HCT116 (cell line): ENCODE measurements around the gene WFDC6. TPM values are rescaled to one million over a fixed set of nuclear protein-coding genes. Genes with fewer than 3 reads are reported as not detected.

Source experiments
- ATAC-seq: fragments of 200-7000 bp; cut with Tn5 transposase; 2 replicates; pipeline ENCODE4 v1.9.1; 2020; ENCODE audit warnings: mild to moderate bottlenecking, moderate library complexity
- BruUV-seq: library from RNA; stranded (reverse); fragments of 400-500 nt; replicated peaks from 2 replicates; lab custom pipeline; 2021; lab: Mats Ljungman, UMichigan
- CTCF ChIA-PET: fragments of 300-600 bp; sonication (Branson Sonifier 250); formaldehyde crosslinking; loops from one replicate; lab custom pipeline; 2021; ENCODE audit warnings: antibody characterized with exemption; lab: Charles Lee
- POLR2A ChIA-PET: fragments of 300-600, 350-600 bp; sonication (Branson Sonifier 250); formaldehyde crosslinking; loops from one replicate; lab custom pipeline; 2021; ENCODE audit warnings: antibody characterized with exemption; lab: Charles Lee
- RAD21 ChIA-PET, 2 experiments: fragments of 300-600 bp; sonication (Branson Sonifier 250); formaldehyde crosslinking; loops; one replicate each; lab custom pipeline; 2023; ENCODE audit warnings: low total read pairs in 2 of 2; ENCODE audit not compliant: uncharacterized antibody in 2 of 2, unreplicated experiment in 2 of 2, low non-redundant PET in 1 of 2; lab: Charles Lee
- DNase-seq: peaks from one replicate; pipeline ENCODE4 v3.0.0-alpha.2; 2010; ENCODE audit warnings: low read depth, low spot score
- H2AFZ ChIP-seq: fragments of 200-600 bp; shearing (Covaris generic), sonication (generic); 2 replicates; pipeline ENCODE4 v1.6.1; 2017; ENCODE audit warnings: low read depth, mixed run types, mixed read lengths, antibody characterized with exemption, low read length; ENCODE audit not compliant: poor library complexity, severe bottlenecking
- H3K27ac ChIP-seq: 2 replicates; pipeline ENCODE4 v1.5.1; 2012; ENCODE audit warnings: low read depth, low read length
- H3K27me3 ChIP-seq: fragments of 200-600 bp; sonication (generic); 2 replicates; pipeline ENCODE4 v1.6.1; 2016; ENCODE audit warnings: mixed run types, low read length, mixed read lengths; ENCODE audit not compliant: insufficient read depth
- H3K36me3 ChIP-seq, 2 experiments: fragments of 200-500 bp in 1 of 2; fragments of 200-600 bp in 1 of 2; sonication (Bioruptor generic) in 1 of 2; sonication (generic) in 1 of 2; 2 replicates each; pipeline versions ENCODE4 v1.5.1 to v1.6.1; 2014 to 2016; ENCODE audit warnings: low read length in 2 of 2, inconsistent platforms in 1 of 2, mixed read lengths in 1 of 2, mixed run types in 1 of 2; ENCODE audit not compliant: insufficient read depth in 2 of 2, control insufficient read depth in 1 of 2
- H3K4me1 ChIP-seq, 2 experiments: fragments of 200-600 bp in 1 of 2; sonication (generic) in 1 of 2; 2 replicates each; pipeline versions ENCODE4 v1.5.1 to v1.6.1; 2012 to 2017; ENCODE audit warnings: low read length in 2 of 2, inconsistent platforms in 1 of 2, mild to moderate bottlenecking in 1 of 2, mixed read lengths in 1 of 2, mixed run types in 1 of 2, moderate library complexity in 1 of 2; ENCODE audit not compliant: insufficient read depth in 2 of 2, control insufficient read depth in 1 of 2
- H3K4me2 ChIP-seq: fragments of 200-600 bp; sonication (generic); 2 replicates; pipeline ENCODE4 v1.6.1; 2017; ENCODE audit warnings: mixed run types, low read length, mixed read lengths
- H3K4me3 ChIP-seq, 2 experiments: fragments of 200-600 bp in 1 of 2; sonication (generic) in 1 of 2; replicated peaks in 1 of 2; 2 replicates each; pipeline ENCODE4 v1.5.1; 2011 to 2016; ENCODE audit warnings: low read length in 2 of 2, control low read depth in 1 of 2, low read depth in 1 of 2, mild to moderate bottlenecking in 1 of 2, mixed read lengths in 1 of 2, mixed run types in 1 of 2
- H3K79me2 ChIP-seq: fragments of 200-600 bp; sonication (generic); 2 replicates; pipeline ENCODE4 v1.6.1; 2017; ENCODE audit warnings: mild to moderate bottlenecking, mixed run types, low read length, moderate library complexity, mixed read lengths; ENCODE audit not compliant: insufficient read depth
- H3K9ac ChIP-seq: fragments of 200-600 bp; sonication (generic); 2 replicates; pipeline ENCODE4 v1.6.1; 2016; ENCODE audit warnings: low read length, mixed read lengths
- H3K9me2 ChIP-seq: fragments of 200-600 bp; sonication (generic), shearing (Covaris generic); 2 replicates; pipeline ENCODE4 v1.6.1; 2017; ENCODE audit warnings: mixed run types, mild to moderate bottlenecking, moderate library complexity; ENCODE audit not compliant: insufficient read depth
- H3K9me3 ChIP-seq, 2 experiments: fragments of 200-500 bp in 1 of 2; fragments of 200-600 bp in 1 of 2; sonication (Bioruptor generic) in 1 of 2; sonication (generic) in 1 of 2; 2 replicates each; pipeline ENCODE4 v1.6.1; 2014 to 2017; ENCODE audit warnings: low read length in 2 of 2, mixed read lengths in 2 of 2, inconsistent platforms in 1 of 2, low read depth in 1 of 2, mild to moderate bottlenecking in 1 of 2, mixed run types in 1 of 2, moderate library complexity in 1 of 2; ENCODE audit not compliant: control insufficient read depth in 1 of 2, insufficient read depth in 1 of 2
- H4K20me1 ChIP-seq: fragments of 200-600 bp; sonication (generic), shearing (Covaris generic); 2 replicates; pipeline ENCODE4 v1.6.1; 2017; ENCODE audit warnings: mixed run types, mild to moderate bottlenecking, moderate library complexity; ENCODE audit not compliant: insufficient read depth
- ATF3 ChIP-seq: IDR thresholded peaks from 2 replicates; pipeline ENCODE4 v1.6.1; 2012
- CBX3 ChIP-seq: IDR thresholded peaks from 2 replicates; pipeline ENCODE4 v1.6.1; 2012; ENCODE audit warnings: low read depth
- CEBPB ChIP-seq: IDR thresholded peaks from 2 replicates; pipeline ENCODE4 v1.6.1; 2012; ENCODE audit warnings: low read depth
- ELF1 ChIP-seq: IDR thresholded peaks from 2 replicates; pipeline ENCODE4 v1.6.1; 2012; ENCODE audit warnings: low read depth, borderline replicate concordance
- EZH2 ChIP-seq: fragments of 200-600 bp; sonication (generic); IDR thresholded peaks from 2 replicates; pipeline ENCODE4 v1.6.1; 2017; ENCODE audit warnings: antibody characterized with exemption, mixed run types
- FOSL1 ChIP-seq: IDR thresholded peaks from 2 replicates; pipeline ENCODE4 v1.6.1; 2012; ENCODE audit warnings: low read depth
- POLR2A ChIP-seq: IDR thresholded peaks from 2 replicates; pipeline ENCODE4 v1.7.0; 2011; ENCODE audit warnings: borderline replicate concordance; ENCODE audit not compliant: insufficient read depth, insufficient read length; ENCODE audit errors: extremely low read depth
- POLR2AphosphoS5 ChIP-seq: IDR thresholded peaks from 2 replicates; pipeline ENCODE4 v1.6.1; 2011; ENCODE audit warnings: mild to moderate bottlenecking, low read depth, low read length, moderate library complexity
- RAD21 ChIP-seq: IDR thresholded peaks from 2 replicates; pipeline ENCODE4 v1.6.1; 2012; ENCODE audit warnings: low read depth, mild to moderate bottlenecking
- SIN3A ChIP-seq: IDR thresholded peaks from 2 replicates; pipeline ENCODE4 v1.6.1; 2012; ENCODE audit warnings: low read depth
- SRF ChIP-seq: IDR thresholded peaks from 2 replicates; pipeline ENCODE4 v1.6.1; 2012; ENCODE audit warnings: low read depth
- TCF7L2 ChIP-seq: IDR thresholded peaks from 2 replicates; pipeline ENCODE4 v1.7.0; 2011; ENCODE audit warnings: borderline replicate concordance, inconsistent platforms; ENCODE audit not compliant: insufficient read depth, insufficient read length; ENCODE audit errors: extremely low read depth
- ZBTB33 ChIP-seq: IDR thresholded peaks from 2 replicates; pipeline ENCODE4 v1.6.1; 2011; ENCODE audit warnings: mild to moderate bottlenecking, low read length, moderate library complexity; ENCODE audit not compliant: insufficient replicate concordance; ENCODE audit errors: extremely low read depth
- intact Hi-C: fragments of 100-400 bp; cut with micrococcal nuclease; formaldehyde crosslinking; loops from 2 replicates; pipeline ENCODE4 v1.10.0; 2022
- total RNA-seq: library from RNA; stranded (reverse); gene quantifications from one replicate; pipeline ENCODE4 v1.2.1, GENCODE V29; 2021; ENCODE audit not compliant: unreplicated experiment
- TF ChIP-seq, protein P1 (sequence below), 3 experiments: fragments of 200-600 bp in 1 of 3; sonication (generic) in 1 of 3; IDR thresholded peaks in 2 of 3; conservative IDR thresholded peaks in 1 of 3; 2 replicates each; pipeline ENCODE4 v1.5.1; 2012 to 2017; ENCODE audit warnings: low read depth in 2 of 3, low read length in 2 of 3, antibody characterized with exemption in 1 of 3, borderline replicate concordance in 1 of 3, control low read depth in 1 of 3, mild to moderate bottlenecking in 1 of 3, mixed read lengths in 1 of 3, mixed run types in 1 of 3, moderate library complexity in 1 of 3; ENCODE audit not compliant: insufficient read depth in 1 of 3
- TF ChIP-seq, protein P2 (sequence below): IDR thresholded peaks from 2 replicates; pipeline ENCODE4 v1.6.1; 2012

The WFDC6 gene
- total RNA-seq, 1 experiment from 2014 or later, result not detected

DNA sequence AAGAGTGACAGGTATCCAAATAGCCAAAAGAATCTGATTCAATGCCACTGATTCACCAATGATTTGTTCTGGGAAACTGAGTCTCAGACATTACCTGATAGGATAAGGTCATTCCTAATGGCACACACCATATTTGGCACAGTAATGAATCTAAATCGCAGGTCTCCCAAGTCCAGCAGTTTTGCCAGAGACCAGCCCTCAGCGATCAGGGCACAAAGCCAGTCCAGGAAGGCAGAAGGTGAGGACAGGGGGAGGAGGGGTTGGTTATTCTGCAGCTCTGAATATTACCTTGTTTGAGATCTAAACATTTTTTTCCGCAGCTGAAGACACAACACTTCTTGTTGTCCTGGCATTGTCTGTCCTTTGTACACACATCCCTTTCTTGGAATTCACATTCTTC is 6.1 kb upstream of the WFDC6 start:
- Histone ChIP-seq H2AFZ (no peak overlapping the region), H3K27me3 (peaks cover 51% of the 10 kb centered on the region; the same call in 1 of the 2 replicates), H4K20me1 (no peaks in the 10 kb centered on the region), H3K36me3 (no peaks in the 10 kb centered on the region), H3K27ac (no peak overlapping the region), H3K4me1 (no peaks in the 10 kb centered on the region), H3K9ac (no peak overlapping the region), H3K4me3 (no peak overlapping the region), H3K9me3 (no peaks in the 10 kb centered on the region), H3K79me2 (no peaks in the 10 kb centered on the region), H3K4me2 (no peak overlapping the region), H3K9me2 (no peaks in the 10 kb centered on the region)
- ChIA-PET RAD21 (interaction anchor here in 1 of 2 experiments (1.1 kb wide), 1 partner anchor 225 kb away, joined by 5 read pairs; no protein-coding TSS in a partner anchor), CTCF (interaction anchor here (0.6 to 1.5 kb wide), 3 partner anchors 12 to 418 kb away, joined by 3 to 25 read pairs (median 3); no protein-coding TSS in a partner anchor), POLR2A (interaction anchor here (0.8 kb wide), 1 partner anchor 31 kb away, joined by 3 read pairs; no protein-coding TSS in a partner anchor)
- no TSS peak for BruUV-seq
- no peak for DNase-seq
- no peak for TF ChIP-seq POLR2AphosphoS5
- no peak for TF ChIP-seq TCF7L2
- TF ChIP-seq ZBTB33, result no peak
- TF ChIP-seq EZH2, result no peak
- TF ChIP-seq CBX3, result no peak
- no peak for TF ChIP-seq SRF
- TF ChIP-seq, protein P1, sequence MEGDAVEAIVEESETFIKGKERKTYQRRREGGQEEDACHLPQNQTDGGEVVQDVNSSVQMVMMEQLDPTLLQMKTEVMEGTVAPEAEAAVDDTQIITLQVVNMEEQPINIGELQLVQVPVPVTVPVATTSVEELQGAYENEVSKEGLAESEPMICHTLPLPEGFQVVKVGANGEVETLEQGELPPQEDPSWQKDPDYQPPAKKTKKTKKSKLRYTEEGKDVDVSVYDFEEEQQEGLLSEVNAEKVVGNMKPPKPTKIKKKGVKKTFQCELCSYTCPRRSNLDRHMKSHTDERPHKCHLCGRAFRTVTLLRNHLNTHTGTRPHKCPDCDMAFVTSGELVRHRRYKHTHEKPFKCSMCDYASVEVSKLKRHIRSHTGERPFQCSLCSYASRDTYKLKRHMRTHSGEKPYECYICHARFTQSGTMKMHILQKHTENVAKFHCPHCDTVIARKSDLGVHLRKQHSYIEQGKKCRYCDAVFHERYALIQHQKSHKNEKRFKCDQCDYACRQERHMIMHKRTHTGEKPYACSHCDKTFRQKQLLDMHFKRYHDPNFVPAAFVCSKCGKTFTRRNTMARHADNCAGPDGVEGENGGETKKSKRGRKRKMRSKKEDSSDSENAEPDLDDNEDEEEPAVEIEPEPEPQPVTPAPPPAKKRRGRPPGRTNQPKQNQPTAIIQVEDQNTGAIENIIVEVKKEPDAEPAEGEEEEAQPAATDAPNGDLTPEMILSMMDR (IDR thresholded peaks at IDR 0.05 in 2 of 3, conservative IDR thresholded peaks at IDR 0.05 in 1 of 3; ENCODE audit: borderline replicate concordance in 1 of 3, insufficient read depth in 1 of 3, low read depth in 2 of 3, low read length in 2 of 3), result no peak
- no peak for TF ChIP-seq CEBPB
- TF ChIP-seq FOSL1, result no peak
- no peak for TF ChIP-seq ELF1
- TF ChIP-seq ATF3, result no peak
- TF ChIP-seq RAD21, result no peak
- no peak for TF ChIP-seq POLR2A
- no peak for TF ChIP-seq SIN3A
- TF ChIP-seq, protein P2, sequence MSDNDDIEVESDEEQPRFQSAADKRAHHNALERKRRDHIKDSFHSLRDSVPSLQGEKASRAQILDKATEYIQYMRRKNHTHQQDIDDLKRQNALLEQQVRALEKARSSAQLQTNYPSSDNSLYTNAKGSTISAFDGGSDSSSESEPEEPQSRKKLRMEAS, result no peak
- no peak for ATAC-seq
- intact Hi-C loops, result loop anchor here (5.0 to 10.0 kb wide), 3 partner anchors 207 to 419 kb away; partner anchors contain the start of gene PCIF1
